Hypothalamus (tissue), 51 donors: ENCODE results near the gene MAEL.
A peak's percentile ranks its signal among the peaks of the same experiment; 100 is the strongest.
"Not testable (repeated sequence)": the region's sequence is repeated elsewhere in the genome, so short reads cannot be mapped to it uniquely, and the experiment has no call there.

Source experiments
- DNase-seq, 51 donors: peaks; one replicate each; lab custom pipeline; 2025; lab: John Stamatoyannopoulos, UW

MAEL gene

GRCh38 chr1:166975361-166976129 lies 13.5 kb upstream of the MAEL start, which contains the start of gene ILDR2:
TSS of gene ILDR2 (minus strand) at chr1:166975540. CDS start at chr1:166975268, 272 bp downstream.
- DNase-seq = peak in 46 of 51 donors; percentile 15 to 86 (median 64)

GRCh38 chr1:166977951-166978350 lies 11.1 kb upstream of the MAEL start:
- no peak for DNase-seq

GRCh38 chr1:166978821-166979220 lies 10.3 kb upstream of the MAEL start:
- DNase-seq = no peak

- DNase-seq = no peak
Measured at GRCh38 chr1:166980383-166980782, 8.7 kb upstream of the MAEL start.

- DNase-seq = no peak
Measured at GRCh38 chr1:166980818-166981217, 8.3 kb upstream of the MAEL start.

- no peak for DNase-seq
Measured at GRCh38 chr1:166981589-166981988, 7.5 kb upstream of the MAEL start.

GRCh38 chr1:166999075-166999474 lies 10.0 kb downstream of the MAEL start:
- DNase-seq = no peak

- DNase-seq = no peak
Measured at GRCh38 chr1:166999500-167000055, 10.5 kb downstream of the MAEL start.

GRCh38 chr1:167000546-167000945 lies 11.5 kb downstream of the MAEL start:
- no peak for DNase-seq

GRCh38 chr1:167002354-167002753 lies 13.3 kb downstream of the MAEL start:
- DNase-seq = no peak

GRCh38 chr1:167003711-167004110 lies 14.6 kb downstream of the MAEL start:
- DNase-seq = no peak

- no peak for DNase-seq
Measured at GRCh38 chr1:167011560-167012191, 22.6 kb downstream of the MAEL start.

GRCh38 chr1:167012570-167012969 lies 23.5 kb downstream of the MAEL start:
- no peak for DNase-seq

- DNase-seq = no peak
Measured at GRCh38 chr1:167013108-167013929, 24.2 kb downstream of the MAEL start.

GRCh38 chr1:167016100-167016750 lies 27.1 kb downstream of the MAEL start:
- DNase-seq = no peak

- no peak for DNase-seq
Measured at GRCh38 chr1:167022384-167022783, 33.3 kb downstream of the MAEL start.

- DNase-seq = not testable (repeated sequence)
Measured at GRCh38 chr1:167029553-167029952, 40.5 kb downstream of the MAEL start.

GRCh38 chr1:167033646-167034045 lies 44.6 kb downstream of the MAEL start:
- no peak for DNase-seq

- DNase-seq = peak in 30 of 51 donors; percentile 5 to 68 (median 35)
Measured at GRCh38 chr1:167043752-167044488, 54.8 kb downstream of the MAEL start.

GRCh38 chr1:167051907-167052306 lies 62.8 kb downstream of the MAEL start:
- no peak for DNase-seq
